ENCODE data around the gene WSB1.

DNA sequence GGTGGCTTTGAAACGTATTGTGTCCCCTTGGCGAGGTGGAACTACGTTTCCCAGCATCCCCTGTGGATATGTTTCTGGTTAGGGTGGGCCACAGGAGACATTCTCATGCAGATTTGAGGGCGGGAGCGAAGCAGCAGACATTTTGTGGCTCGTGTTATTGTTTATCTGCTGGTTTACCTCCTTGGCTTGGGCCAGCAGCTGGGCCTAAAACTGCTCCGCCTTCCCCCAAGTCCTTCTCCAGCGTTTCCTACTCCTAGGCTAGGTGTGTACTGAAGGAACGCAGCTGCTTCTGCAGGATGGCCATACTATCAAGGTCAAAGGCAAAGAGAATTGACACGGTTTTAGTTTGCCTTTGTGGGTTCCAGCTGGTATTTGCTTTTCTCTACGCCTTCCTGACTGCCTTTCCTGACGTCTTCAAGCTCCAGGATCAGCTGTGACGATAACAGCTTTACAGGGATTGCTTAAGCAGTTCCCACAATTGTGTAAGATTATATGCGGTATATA, 17.2 kb upstream of the WSB1 start:
- TF ChIP-seq, protein P1, sequence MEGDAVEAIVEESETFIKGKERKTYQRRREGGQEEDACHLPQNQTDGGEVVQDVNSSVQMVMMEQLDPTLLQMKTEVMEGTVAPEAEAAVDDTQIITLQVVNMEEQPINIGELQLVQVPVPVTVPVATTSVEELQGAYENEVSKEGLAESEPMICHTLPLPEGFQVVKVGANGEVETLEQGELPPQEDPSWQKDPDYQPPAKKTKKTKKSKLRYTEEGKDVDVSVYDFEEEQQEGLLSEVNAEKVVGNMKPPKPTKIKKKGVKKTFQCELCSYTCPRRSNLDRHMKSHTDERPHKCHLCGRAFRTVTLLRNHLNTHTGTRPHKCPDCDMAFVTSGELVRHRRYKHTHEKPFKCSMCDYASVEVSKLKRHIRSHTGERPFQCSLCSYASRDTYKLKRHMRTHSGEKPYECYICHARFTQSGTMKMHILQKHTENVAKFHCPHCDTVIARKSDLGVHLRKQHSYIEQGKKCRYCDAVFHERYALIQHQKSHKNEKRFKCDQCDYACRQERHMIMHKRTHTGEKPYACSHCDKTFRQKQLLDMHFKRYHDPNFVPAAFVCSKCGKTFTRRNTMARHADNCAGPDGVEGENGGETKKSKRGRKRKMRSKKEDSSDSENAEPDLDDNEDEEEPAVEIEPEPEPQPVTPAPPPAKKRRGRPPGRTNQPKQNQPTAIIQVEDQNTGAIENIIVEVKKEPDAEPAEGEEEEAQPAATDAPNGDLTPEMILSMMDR (IDR thresholded peaks at IDR 0.05; ENCODE audit: poor library complexity): no peak
- no peak for TF ChIP-seq EZH2 (IDR thresholded peaks at IDR 0.05; ENCODE audit: borderline replicate concordance)
